Liver (tissue), 3 donors: ENCODE data around the gene DOCK9.

Experiments used
- EGR1 ChIP-seq, 2 donors: IDR thresholded peaks; 2 replicates each; pipeline ENCODE4 v1.6.1; 2016 to 2018; ENCODE audit warnings: antibody characterized with exemption in 2 of 2, low read depth in 2 of 2
- GABPA ChIP-seq, 2 donors: IDR thresholded peaks in 1 of 2; conservative IDR thresholded peaks in 1 of 2; 2 replicates each; pipeline ENCODE4 v1.6.1; 2016; ENCODE audit warnings: antibody characterized with exemption in 2 of 2, mild to moderate bottlenecking in 1 of 2, moderate library complexity in 1 of 2
- HNF4G ChIP-seq: IDR thresholded peaks from 2 replicates; pipeline ENCODE4 v1.6.1; 2016; ENCODE audit warnings: antibody characterized with exemption
- JUND ChIP-seq, 2 donors: IDR thresholded peaks; 2 replicates each; pipeline ENCODE4 v1.6.1; 2016; ENCODE audit warnings: antibody characterized with exemption in 2 of 2
- RAD21 ChIP-seq, 2 donors: IDR thresholded peaks; 2 replicates each; pipeline ENCODE4 v1.6.1; 2016; ENCODE audit warnings: antibody characterized with exemption in 2 of 2, mild to moderate bottlenecking in 2 of 2
- RXRA ChIP-seq, 2 donors: IDR thresholded peaks; 2 replicates each; pipeline ENCODE4 v1.6.1; 2017 to 2018; ENCODE audit warnings: antibody characterized with exemption in 2 of 2, mild to moderate bottlenecking in 1 of 2
- TAF1 ChIP-seq: conservative IDR thresholded peaks from 2 replicates; pipeline ENCODE4 v1.6.1; 2016; ENCODE audit warnings: antibody characterized with exemption, mild to moderate bottlenecking
- YY1 ChIP-seq: IDR thresholded peaks from 2 replicates; pipeline ENCODE4 v1.6.1; 2016; ENCODE audit warnings: antibody characterized with exemption, mild to moderate bottlenecking
- TF ChIP-seq, protein P1 (sequence below): fragments of 150-350 bp; IDR thresholded peaks from 2 replicates; pipeline ENCODE4 v1.5.1; 2017; ENCODE audit warnings: improper control_type of control experiment, low read depth, low read length; ENCODE audit not compliant: missing input control
- TF ChIP-seq, protein P2 (sequence below): IDR thresholded peaks from 2 replicates; pipeline ENCODE4 v1.6.1; 2016; ENCODE audit warnings: antibody characterized with exemption
- TF ChIP-seq, protein P3 (sequence below): IDR thresholded peaks from 2 replicates; pipeline ENCODE4 v1.6.1; 2016; ENCODE audit warnings: antibody characterized with exemption
- donor health status: healthy.
- donor health status: healthy.

DNA sequence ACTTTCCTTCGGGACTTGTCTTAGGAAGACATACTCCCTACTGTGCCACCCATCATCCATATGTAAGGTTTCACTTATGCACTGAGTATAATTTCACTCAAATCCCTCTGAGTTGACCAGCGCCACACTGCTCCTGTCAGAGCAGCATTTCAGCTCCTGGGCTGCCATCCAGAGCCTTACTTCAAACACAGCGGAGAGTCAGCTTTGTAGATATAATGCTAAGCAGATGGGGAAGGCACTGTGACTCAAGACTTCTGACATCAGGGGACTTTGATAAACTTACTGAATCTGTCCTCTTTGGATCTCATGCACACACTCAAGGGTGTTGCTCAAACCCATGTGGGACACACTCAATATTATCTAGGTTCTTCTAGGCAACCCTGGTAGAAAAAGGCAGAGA is 34.9 kb downstream of the DOCK9 start:
- TF ChIP-seq, protein P1, sequence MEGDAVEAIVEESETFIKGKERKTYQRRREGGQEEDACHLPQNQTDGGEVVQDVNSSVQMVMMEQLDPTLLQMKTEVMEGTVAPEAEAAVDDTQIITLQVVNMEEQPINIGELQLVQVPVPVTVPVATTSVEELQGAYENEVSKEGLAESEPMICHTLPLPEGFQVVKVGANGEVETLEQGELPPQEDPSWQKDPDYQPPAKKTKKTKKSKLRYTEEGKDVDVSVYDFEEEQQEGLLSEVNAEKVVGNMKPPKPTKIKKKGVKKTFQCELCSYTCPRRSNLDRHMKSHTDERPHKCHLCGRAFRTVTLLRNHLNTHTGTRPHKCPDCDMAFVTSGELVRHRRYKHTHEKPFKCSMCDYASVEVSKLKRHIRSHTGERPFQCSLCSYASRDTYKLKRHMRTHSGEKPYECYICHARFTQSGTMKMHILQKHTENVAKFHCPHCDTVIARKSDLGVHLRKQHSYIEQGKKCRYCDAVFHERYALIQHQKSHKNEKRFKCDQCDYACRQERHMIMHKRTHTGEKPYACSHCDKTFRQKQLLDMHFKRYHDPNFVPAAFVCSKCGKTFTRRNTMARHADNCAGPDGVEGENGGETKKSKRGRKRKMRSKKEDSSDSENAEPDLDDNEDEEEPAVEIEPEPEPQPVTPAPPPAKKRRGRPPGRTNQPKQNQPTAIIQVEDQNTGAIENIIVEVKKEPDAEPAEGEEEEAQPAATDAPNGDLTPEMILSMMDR, result no peak
- TF ChIP-seq GABPA (IDR thresholded peaks at IDR 0.05 in 1 of 2, conservative IDR thresholded peaks at IDR 0.05 in 1 of 2) (no peak), HNF4G (no peak), YY1 (no peak), RAD21 (IDR thresholded peaks at IDR 0.05) (no peak), TAF1 (no peak), JUND (IDR thresholded peaks at IDR 0.05) (no peak), EGR1 (IDR thresholded peaks at IDR 0.05; ENCODE audit: low read depth in 2 of 2) (no peak), RXRA (IDR thresholded peaks at IDR 0.05) (no peak)
- TF ChIP-seq, protein P2, sequence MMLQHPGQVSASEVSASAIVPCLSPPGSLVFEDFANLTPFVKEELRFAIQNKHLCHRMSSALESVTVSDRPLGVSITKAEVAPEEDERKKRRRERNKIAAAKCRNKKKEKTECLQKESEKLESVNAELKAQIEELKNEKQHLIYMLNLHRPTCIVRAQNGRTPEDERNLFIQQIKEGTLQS, result no peak
- TF ChIP-seq, protein P3, sequence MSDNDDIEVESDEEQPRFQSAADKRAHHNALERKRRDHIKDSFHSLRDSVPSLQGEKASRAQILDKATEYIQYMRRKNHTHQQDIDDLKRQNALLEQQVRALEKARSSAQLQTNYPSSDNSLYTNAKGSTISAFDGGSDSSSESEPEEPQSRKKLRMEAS, result no peak
